ENCODE measurements around the gene DCTD. TPM values are rescaled to one million over a fixed set of nuclear protein-coding genes. Genes with fewer than 3 reads are reported as not detected.

DCTD gene
- total and polyA plus RNA-seq, 2 of the 13 experiments (the other 11 are each of a cell fraction or from before 2014, with no cell fraction given), result 85.1 to 95.3 TPM

DNA sequence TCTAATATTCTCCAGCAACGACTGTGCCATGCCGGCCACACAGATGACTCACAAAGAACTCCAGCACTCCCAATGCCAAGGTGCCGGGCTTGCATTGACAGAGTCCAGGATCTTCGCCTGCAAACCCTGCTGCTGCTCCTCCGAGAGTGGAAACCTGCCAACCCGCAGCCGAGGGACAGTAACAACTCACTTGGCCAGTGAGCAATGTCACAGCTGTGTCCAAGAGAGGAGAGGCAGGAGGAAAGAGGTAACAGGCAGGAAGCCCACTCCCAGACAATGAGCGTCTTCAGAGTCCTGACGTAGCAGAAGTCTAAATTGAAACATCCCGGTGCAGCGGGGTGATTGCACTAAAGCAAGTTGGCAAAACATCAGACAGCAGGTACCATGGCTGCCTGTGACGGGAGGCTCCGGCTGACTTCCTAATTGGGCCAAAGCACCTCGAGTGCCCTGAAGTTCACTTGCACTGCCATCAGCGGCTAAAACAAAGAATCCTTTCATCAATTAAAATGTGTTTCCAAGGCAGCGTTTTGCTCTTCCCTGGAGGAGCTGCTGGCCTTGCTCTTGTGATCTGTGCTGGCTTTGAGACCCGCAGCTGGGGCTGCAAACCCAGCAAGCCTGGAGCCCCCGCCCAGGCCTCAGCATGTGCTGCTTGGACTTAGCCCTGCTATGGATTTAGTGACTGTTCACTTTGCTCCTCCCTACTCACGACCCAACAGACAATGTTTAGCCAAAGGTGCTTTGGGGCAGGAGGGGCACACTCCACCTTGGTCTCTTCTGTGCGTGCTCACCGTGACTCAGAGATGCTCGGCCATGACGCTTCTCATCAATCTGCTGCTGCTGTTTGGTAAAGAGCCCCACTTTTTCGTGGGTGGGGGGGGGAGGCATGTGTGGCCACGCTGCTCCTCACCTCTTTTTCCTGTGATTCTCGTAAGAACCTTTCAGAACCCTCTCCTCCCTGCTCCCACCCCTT lies 36.5 kb downstream of the DCTD start (continued):
- TF ChIP-seq ZNF234 (CRISPR knock-in tag; conservative IDR thresholded peaks at IDR 0.05) (no peak; the same call in 1 of the 2 replicates), HHEX (CRISPR knock-in tag; IDR thresholded peaks at IDR 0.05) (no peak), ZBTB14 (CRISPR knock-in tag; IDR thresholded peaks at IDR 0.05) (no peak), HNF1B (CRISPR knock-in tag; IDR thresholded peaks at IDR 0.05) (peak; percentile 78; the same call in 1 of the 2 replicates), EHMT2 (IDR thresholded peaks at IDR 0.05; ENCODE audit: borderline replicate concordance, low read depth, low read length) (peak; percentile 50; the same call in 1 of the 2 replicates), FOSL2 (CRISPR knock-in tag; IDR thresholded peaks at IDR 0.05) (peak; percentile 77), ZHX1 (CRISPR knock-in tag; IDR thresholded peaks at IDR 0.05; ENCODE audit: low read depth) (no peak), ZNF317 (CRISPR knock-in tag; IDR thresholded peaks at IDR 0.05) (peak; percentile 31; the same call in 1 of the 2 replicates), ZNF598 (CRISPR knock-in tag; IDR thresholded peaks at IDR 0.05; ENCODE audit: borderline replicate concordance) (peak; percentile 81; the same call in 1 of the 2 replicates), ZNF101 (CRISPR knock-in tag; IDR thresholded peaks at IDR 0.05; ENCODE audit: borderline replicate concordance, low read depth) (no peak), RXRB (CRISPR knock-in tag; IDR thresholded peaks at IDR 0.05; ENCODE audit: borderline replicate concordance) (peak; percentile 66), ZNF224 (CRISPR knock-in tag; IDR thresholded peaks at IDR 0.05) (0 out of 2 replicates have a peak, but pooled peaks have one; percentile 12), NFATC3 (CRISPR knock-in tag; IDR thresholded peaks at IDR 0.05) (no peak), ZNF138 (CRISPR knock-in tag; IDR thresholded peaks at IDR 0.05; ENCODE audit: low read depth) (peak; percentile 56; the same call in 1 of the 2 replicates)
- TF ChIP-seq, protein P1, sequence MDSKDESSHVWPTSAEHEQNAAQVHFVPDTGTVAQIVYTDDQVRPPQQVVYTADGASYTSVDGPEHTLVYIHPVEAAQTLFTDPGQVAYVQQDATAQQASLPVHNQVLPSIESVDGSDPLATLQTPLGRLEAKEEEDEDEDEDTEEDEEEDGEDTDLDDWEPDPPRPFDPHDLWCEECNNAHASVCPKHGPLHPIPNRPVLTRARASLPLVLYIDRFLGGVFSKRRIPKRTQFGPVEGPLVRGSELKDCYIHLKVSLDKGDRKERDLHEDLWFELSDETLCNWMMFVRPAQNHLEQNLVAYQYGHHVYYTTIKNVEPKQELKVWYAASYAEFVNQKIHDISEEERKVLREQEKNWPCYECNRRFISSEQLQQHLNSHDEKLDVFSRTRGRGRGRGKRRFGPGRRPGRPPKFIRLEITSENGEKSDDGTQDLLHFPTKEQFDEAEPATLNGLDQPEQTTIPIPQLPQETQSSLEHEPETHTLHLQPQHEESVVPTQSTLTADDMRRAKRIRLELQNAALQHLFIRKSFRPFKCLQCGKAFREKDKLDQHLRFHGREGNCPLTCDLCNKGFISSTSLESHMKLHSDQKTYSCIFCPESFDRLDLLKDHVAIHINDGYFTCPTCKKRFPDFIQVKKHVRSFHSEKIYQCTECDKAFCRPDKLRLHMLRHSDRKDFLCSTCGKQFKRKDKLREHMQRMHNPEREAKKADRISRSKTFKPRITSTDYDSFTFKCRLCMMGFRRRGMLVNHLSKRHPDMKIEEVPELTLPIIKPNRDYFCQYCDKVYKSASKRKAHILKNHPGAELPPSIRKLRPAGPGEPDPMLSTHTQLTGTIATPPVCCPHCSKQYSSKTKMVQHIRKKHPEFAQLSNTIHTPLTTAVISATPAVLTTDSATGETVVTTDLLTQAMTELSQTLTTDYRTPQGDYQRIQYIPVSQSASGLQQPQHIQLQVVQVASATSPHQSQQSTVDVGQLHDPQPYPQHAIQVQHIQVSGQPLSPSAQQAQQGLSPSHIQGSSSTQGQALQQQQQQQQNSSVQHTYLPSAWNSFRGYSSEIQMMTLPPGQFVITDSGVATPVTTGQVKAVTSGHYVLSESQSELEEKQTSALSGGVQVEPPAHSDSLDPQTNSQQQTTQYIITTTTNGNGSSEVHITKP (CRISPR knock-in tag; IDR thresholded peaks at IDR 0.05; ENCODE audit: low read depth), result 0 out of 2 replicates have a peak, but pooled peaks have one; percentile 2

Data from HepG2 (cell line).